ENCODE measurements around the gene GLI2. TPM values are rescaled to one million over a fixed set of nuclear protein-coding genes. Genes with fewer than 3 reads are reported as not detected.

Gene GLI2
- total RNA-seq, 3 donors from 2014 or later = 1.0 to 7.3 (median 1.3) TPM

- no peaks in the 10 kb centered on the region for H3K9me3 ChIP-seq
- intact Hi-C loops (cut with DNase I, micrococcal nuclease) = no loop called here
- H3K4me3 ChIP-seq = no peak overlapping the region
- no peaks in the 10 kb centered on the region for H3K36me3 ChIP-seq (ENCODE audit: low read depth)
- no peak for DNase-seq
- no peaks in the 10 kb centered on the region for H3K4me1 ChIP-seq (ENCODE audit: low read depth)
- TF ChIP-seq, protein P1, sequence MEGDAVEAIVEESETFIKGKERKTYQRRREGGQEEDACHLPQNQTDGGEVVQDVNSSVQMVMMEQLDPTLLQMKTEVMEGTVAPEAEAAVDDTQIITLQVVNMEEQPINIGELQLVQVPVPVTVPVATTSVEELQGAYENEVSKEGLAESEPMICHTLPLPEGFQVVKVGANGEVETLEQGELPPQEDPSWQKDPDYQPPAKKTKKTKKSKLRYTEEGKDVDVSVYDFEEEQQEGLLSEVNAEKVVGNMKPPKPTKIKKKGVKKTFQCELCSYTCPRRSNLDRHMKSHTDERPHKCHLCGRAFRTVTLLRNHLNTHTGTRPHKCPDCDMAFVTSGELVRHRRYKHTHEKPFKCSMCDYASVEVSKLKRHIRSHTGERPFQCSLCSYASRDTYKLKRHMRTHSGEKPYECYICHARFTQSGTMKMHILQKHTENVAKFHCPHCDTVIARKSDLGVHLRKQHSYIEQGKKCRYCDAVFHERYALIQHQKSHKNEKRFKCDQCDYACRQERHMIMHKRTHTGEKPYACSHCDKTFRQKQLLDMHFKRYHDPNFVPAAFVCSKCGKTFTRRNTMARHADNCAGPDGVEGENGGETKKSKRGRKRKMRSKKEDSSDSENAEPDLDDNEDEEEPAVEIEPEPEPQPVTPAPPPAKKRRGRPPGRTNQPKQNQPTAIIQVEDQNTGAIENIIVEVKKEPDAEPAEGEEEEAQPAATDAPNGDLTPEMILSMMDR (IDR thresholded peaks at IDR 0.05) = no peak
- no peak for ATAC-seq
These were observed 32.2 kb upstream of the GLI2 start for GRCh38 chr2:120703330-120703994.

GRCh38 chr2:120704696-120705095 is 31.0 kb upstream of the GLI2 start:
- Histone ChIP-seq H3K4me3 (no peak overlapping the region), H3K4me1 (ENCODE audit: low read depth) (no peaks in the 10 kb centered on the region), H3K9me3 (no peaks in the 10 kb centered on the region), H3K36me3 (ENCODE audit: low read depth) (no peaks in the 10 kb centered on the region)
- DNase-seq = no peak
- TF ChIP-seq, protein P1 (IDR thresholded peaks at IDR 0.05) = no peak
- ATAC-seq = no peak
- intact Hi-C loops (cut with DNase I, micrococcal nuclease) = no loop called here

- no peaks in the 10 kb centered on the region for H3K9me3 ChIP-seq
- H3K4me3 ChIP-seq = no peak overlapping the region
- H3K4me1 ChIP-seq (ENCODE audit: low read depth) = no peaks in the 10 kb centered on the region
- no peak for ATAC-seq
- TF ChIP-seq, protein P1 (IDR thresholded peaks at IDR 0.05) = no peak
- no peak for DNase-seq
- no peaks in the 10 kb centered on the region for H3K36me3 ChIP-seq (ENCODE audit: low read depth)
- intact Hi-C loops (cut with DNase I, micrococcal nuclease) = no loop called here
These were observed 27.9 kb upstream of the GLI2 start for GRCh38 chr2:120707816-120708215.

DNA sequence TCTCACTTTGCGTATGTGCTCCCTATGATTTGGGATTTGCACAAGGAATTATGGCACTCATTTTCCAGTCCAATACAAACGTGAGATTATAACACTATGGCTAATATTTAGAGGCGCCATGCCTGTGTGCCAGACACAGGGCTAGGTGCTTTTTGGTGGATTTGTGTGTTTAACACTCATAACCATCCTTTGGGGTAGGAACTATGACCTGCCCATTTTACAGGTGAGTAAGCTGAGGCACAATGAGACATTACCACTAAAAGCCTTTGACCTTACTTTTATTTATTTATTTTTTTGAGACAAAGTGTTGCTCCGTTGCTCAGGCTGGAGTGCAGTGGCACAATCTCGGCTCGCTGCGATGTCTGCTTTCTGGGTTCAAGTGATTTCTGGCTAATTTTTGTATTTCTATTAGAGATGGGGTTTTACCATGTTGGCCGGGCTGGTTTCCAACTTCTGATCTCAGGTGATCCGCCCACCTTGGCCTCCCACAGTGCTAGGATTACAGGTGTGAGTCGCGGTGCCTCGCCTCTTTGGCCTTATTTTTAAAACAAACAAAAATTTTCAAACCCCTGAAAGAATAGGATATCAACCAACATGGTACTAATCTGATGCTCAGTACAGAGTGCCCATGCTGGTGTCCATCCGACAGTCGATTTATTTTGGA is 26.6 kb upstream of the GLI2 start:
- TF ChIP-seq, protein P1 (IDR thresholded peaks at IDR 0.05) = no peak
- H3K36me3 ChIP-seq (ENCODE audit: low read depth) = no peaks in the 10 kb centered on the region
- H3K4me3 ChIP-seq = no peak overlapping the region
- DNase-seq (no peak), ATAC-seq (no peak)
- no peaks in the 10 kb centered on the region for H3K9me3 ChIP-seq
- intact Hi-C loops (cut with DNase I, micrococcal nuclease) = no loop called here
- H3K4me1 ChIP-seq (ENCODE audit: low read depth) = no peaks in the 10 kb centered on the region

- TF ChIP-seq, protein P1 (IDR thresholded peaks at IDR 0.05) = no peak
- H3K4me3 ChIP-seq = no peak overlapping the region
- DNase-seq (no peak), ATAC-seq (no peak)
- no peaks in the 10 kb centered on the region for H3K4me1 ChIP-seq (ENCODE audit: low read depth)
- no peaks in the 10 kb centered on the region for H3K9me3 ChIP-seq
- no peaks in the 10 kb centered on the region for H3K36me3 ChIP-seq (ENCODE audit: low read depth)
- intact Hi-C loops (cut with DNase I, micrococcal nuclease) = no loop called here
These were observed 26.0 kb upstream of the GLI2 start for GRCh38 chr2:120709608-120710041.

Measured in mucosa of descending colon (tissue), 3 donors.